DOHH2 (cell line): Measurements from ENCODE around the gene METTL15.

Experiments
- H3F3A ChIP-seq: fragments of 200-600 bp; sonication (generic), shearing (Covaris generic); 2 replicates; pipeline ENCODE4 v1.6.0; 2016; ENCODE audit warnings: antibody characterized with exemption, mild to moderate bottlenecking; ENCODE audit not compliant: control insufficient read depth, insufficient read depth
- H3K27ac ChIP-seq: fragments of 200-600 bp; sonication (generic); 2 replicates; pipeline ENCODE4 v1.5.1; 2014; ENCODE audit warnings: low read depth, mild to moderate bottlenecking, low read length, moderate library complexity
- H3K27me3 ChIP-seq: fragments of 200-600 bp; sonication (generic); 2 replicates; pipeline ENCODE4 v1.6.1; 2014; ENCODE audit warnings: mild to moderate bottlenecking, low read length, mixed read lengths; ENCODE audit not compliant: control insufficient read depth
- H3K36me3 ChIP-seq: fragments of 200-600 bp; sonication (generic); 2 replicates; pipeline ENCODE4 v1.6.1; 2014; ENCODE audit warnings: mild to moderate bottlenecking, low read length, moderate library complexity, mixed read lengths; ENCODE audit not compliant: control insufficient read depth
- H3K4me1 ChIP-seq: fragments of 200-600 bp; sonication (generic); 2 replicates; pipeline ENCODE4 v1.6.1; 2014; ENCODE audit warnings: mild to moderate bottlenecking, low read length, mixed read lengths; ENCODE audit not compliant: control insufficient read depth
- H3K4me2 ChIP-seq: fragments of 200-600 bp; sonication (generic); 2 replicates; pipeline ENCODE4 v1.6.0; 2014; ENCODE audit warnings: mild to moderate bottlenecking, low read length, moderate library complexity
- H3K4me3 ChIP-seq: fragments of 200-600 bp; sonication (generic); 2 replicates; pipeline ENCODE4 v1.5.1; 2014; ENCODE audit warnings: mild to moderate bottlenecking, low read length, mixed read lengths
- H3K79me2 ChIP-seq: fragments of 200-600 bp; sonication (generic); 2 replicates; pipeline ENCODE4 v1.6.1; 2014; ENCODE audit warnings: mild to moderate bottlenecking, low read length, mixed read lengths; ENCODE audit not compliant: control insufficient read depth
- H3K9me2 ChIP-seq: fragments of 200-600 bp; sonication (generic); replicated peaks from 2 replicates; pipeline ENCODE4 v1.6.1; 2014; ENCODE audit warnings: mild to moderate bottlenecking, low read length, mixed read lengths; ENCODE audit not compliant: control insufficient read depth
- H3K9me3 ChIP-seq: fragments of 200-600 bp; sonication (generic); 2 replicates; pipeline ENCODE4 v1.6.1; 2014; ENCODE audit warnings: antibody characterized with exemption, low read length, mixed read lengths; ENCODE audit not compliant: control insufficient read depth, insufficient read depth
- H4K20me1 ChIP-seq: fragments of 200-600 bp; sonication (generic); 2 replicates; pipeline ENCODE4 v1.6.0; 2014; ENCODE audit warnings: low read depth, mild to moderate bottlenecking, antibody characterized with exemption, low read length, moderate library complexity; ENCODE audit not compliant: control insufficient read depth, insufficient read depth
- EZH2phosphoT487 ChIP-seq: fragments of 200-600 bp; sonication (generic); IDR thresholded peaks from 2 replicates; pipeline ENCODE4 v1.6.1; 2017; ENCODE audit warnings: borderline replicate concordance, mild to moderate bottlenecking, antibody characterized with exemption, low read length, moderate library complexity, mixed read lengths
- TF ChIP-seq, protein P1 (sequence below): fragments of 200-600 bp; sonication (generic); IDR thresholded peaks from one replicate; pipeline ENCODE4 v1.5.1; 2014; ENCODE audit warnings: antibody characterized with exemption, mild to moderate bottlenecking, low read depth, low read length; ENCODE audit not compliant: poor library complexity, severe bottlenecking

Gene METTL15

DNA sequence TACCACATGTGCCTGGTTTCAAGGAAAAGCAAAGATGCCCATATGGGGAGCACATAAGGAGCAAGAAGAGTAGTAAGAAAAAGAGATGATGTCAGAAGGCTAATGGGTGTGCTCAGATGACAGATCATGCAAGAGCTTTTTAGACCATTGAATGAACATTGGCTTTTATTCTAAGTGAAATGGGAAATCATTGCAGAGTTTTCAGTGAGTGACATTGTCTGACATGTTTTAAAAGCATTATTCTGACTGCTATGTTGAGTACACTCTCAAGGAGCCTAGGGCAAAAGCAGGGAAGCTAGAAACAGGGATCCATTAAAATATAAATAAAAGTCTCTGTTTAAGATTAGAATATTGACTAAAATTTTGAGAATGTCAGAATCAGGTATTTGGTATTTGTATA lies 133.6 kb downstream of the METTL15 start:
- Histone ChIP-seq H3K9me2 (no peaks in the 10 kb centered on the region), H3K4me1 (no peaks in the 10 kb centered on the region), H3K4me3 (no peak overlapping the region), H3K4me2 (no peak overlapping the region), H4K20me1 (no peaks in the 10 kb centered on the region), H3F3A (no peaks in the 10 kb centered on the region), H3K9me3 (no peaks in the 10 kb centered on the region), H3K36me3 (no peaks in the 10 kb centered on the region), H3K79me2 (no peaks in the 10 kb centered on the region), H3K27me3 (no peaks in the 10 kb centered on the region), H3K27ac (no peak overlapping the region)
- TF ChIP-seq EZH2phosphoT487, result no peak
- TF ChIP-seq, protein P1, sequence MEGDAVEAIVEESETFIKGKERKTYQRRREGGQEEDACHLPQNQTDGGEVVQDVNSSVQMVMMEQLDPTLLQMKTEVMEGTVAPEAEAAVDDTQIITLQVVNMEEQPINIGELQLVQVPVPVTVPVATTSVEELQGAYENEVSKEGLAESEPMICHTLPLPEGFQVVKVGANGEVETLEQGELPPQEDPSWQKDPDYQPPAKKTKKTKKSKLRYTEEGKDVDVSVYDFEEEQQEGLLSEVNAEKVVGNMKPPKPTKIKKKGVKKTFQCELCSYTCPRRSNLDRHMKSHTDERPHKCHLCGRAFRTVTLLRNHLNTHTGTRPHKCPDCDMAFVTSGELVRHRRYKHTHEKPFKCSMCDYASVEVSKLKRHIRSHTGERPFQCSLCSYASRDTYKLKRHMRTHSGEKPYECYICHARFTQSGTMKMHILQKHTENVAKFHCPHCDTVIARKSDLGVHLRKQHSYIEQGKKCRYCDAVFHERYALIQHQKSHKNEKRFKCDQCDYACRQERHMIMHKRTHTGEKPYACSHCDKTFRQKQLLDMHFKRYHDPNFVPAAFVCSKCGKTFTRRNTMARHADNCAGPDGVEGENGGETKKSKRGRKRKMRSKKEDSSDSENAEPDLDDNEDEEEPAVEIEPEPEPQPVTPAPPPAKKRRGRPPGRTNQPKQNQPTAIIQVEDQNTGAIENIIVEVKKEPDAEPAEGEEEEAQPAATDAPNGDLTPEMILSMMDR, result no peak

DNA sequence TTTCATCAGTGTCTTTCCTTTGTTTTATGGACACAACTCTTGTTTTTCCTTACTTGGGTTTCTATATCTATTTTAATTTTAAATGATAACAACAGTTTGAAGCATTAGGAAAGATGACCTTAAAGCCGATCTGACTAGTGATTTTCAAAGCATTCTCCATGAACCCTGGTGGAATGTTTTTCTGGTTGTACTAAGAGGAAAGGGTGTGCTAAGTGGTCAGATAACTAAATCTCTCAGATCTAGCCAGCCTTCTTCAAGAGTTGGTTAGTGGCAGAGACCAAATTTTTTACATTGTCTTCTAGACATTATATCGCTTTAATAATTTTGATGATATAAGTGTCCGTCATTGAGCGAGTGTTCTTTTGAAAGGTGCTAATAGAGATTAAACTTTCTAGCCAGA lies 134.4 kb downstream of the METTL15 start:
- TF ChIP-seq, protein P1, result no peak
- TF ChIP-seq EZH2phosphoT487, result no peak
- Histone ChIP-seq H3K4me3 (no peak overlapping the region), H3K36me3 (no peaks in the 10 kb centered on the region), H4K20me1 (no peaks in the 10 kb centered on the region), H3K27ac (no peak overlapping the region), H3F3A (no peaks in the 10 kb centered on the region), H3K27me3 (no peaks in the 10 kb centered on the region), H3K9me3 (no peaks in the 10 kb centered on the region), H3K9me2 (no peaks in the 10 kb centered on the region), H3K4me1 (no peaks in the 10 kb centered on the region), H3K79me2 (no peaks in the 10 kb centered on the region), H3K4me2 (no peak overlapping the region)

DNA sequence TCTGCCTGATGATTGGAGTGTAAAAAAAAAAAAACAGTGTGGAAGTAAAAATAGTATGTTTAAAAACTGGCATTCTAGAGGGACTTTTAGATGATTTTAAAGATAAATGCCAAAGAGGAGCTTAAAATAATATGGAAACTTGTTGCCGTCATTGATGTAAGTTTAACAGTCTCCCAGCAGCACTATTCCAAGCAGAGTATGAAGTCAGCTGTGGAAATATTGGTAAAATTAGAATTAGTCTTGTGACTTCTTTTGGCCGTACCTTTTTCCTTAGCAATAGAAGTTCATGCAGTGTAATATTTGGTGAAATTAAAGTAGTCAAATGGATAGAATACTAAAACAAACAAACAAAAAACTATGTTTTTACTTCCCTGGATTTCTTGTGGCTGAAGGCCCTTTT lies 134.9 kb downstream of the METTL15 start:
- no peaks in the 10 kb centered on the region for H3K27me3 ChIP-seq
- H3K4me3 ChIP-seq, result no peak overlapping the region
- H3F3A ChIP-seq, result no peaks in the 10 kb centered on the region
- H3K79me2 ChIP-seq, result no peaks in the 10 kb centered on the region
- no peaks in the 10 kb centered on the region for H3K4me1 ChIP-seq
- no peaks in the 10 kb centered on the region for H3K9me3 ChIP-seq
- H3K9me2 ChIP-seq, result no peaks in the 10 kb centered on the region
- no peak for TF ChIP-seq EZH2phosphoT487
- TF ChIP-seq, protein P1, result no peak
- H3K27ac ChIP-seq, result no peak overlapping the region
- H3K36me3 ChIP-seq, result no peaks in the 10 kb centered on the region
- no peak overlapping the region for H3K4me2 ChIP-seq
- no peaks in the 10 kb centered on the region for H4K20me1 ChIP-seq

DNA sequence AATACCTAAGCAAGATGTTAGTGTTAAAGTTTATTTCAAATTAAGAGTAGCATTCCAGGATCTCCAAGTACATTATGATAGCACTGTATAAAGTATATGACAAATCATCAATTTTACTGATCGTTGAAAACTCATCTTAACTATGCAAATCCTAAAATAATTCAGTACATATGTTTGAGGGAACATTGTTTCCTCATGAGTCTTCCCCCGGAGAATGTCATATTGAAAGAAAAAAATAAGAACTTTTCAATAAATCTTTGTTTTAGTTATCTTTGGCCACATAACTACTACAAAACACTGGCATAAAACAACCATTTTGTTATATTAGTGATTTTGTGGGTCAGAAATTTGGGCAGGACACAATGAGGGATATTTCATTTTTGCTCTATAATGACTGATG lies 135.4 kb downstream of the METTL15 start:
- no peak overlapping the region for H3K4me3 ChIP-seq
- H3K9me3 ChIP-seq, result no peaks in the 10 kb centered on the region
- no peak overlapping the region for H3K4me2 ChIP-seq
- H3F3A ChIP-seq, result no peaks in the 10 kb centered on the region
- no peaks in the 10 kb centered on the region for H3K27me3 ChIP-seq
- no peak for TF ChIP-seq EZH2phosphoT487
- TF ChIP-seq, protein P1, result no peak
- no peaks in the 10 kb centered on the region for H3K36me3 ChIP-seq
- H3K79me2 ChIP-seq, result no peaks in the 10 kb centered on the region
- H3K4me1 ChIP-seq, result no peaks in the 10 kb centered on the region
- H4K20me1 ChIP-seq, result no peaks in the 10 kb centered on the region
- H3K27ac ChIP-seq, result no peak overlapping the region
- no peaks in the 10 kb centered on the region for H3K9me2 ChIP-seq
